ENCODE measurements around the gene SPSB1. TPM values are rescaled to one million over a fixed set of nuclear protein-coding genes. Genes with fewer than 3 reads are reported as not detected.

SPSB1 gene
- total RNA-seq, 2 donors from 2014 or later: 29.0 to 57.1 TPM

GRCh38 chr1:9388335-9389180 lies 95.9 kb downstream of the SPSB1 start:
- intact Hi-C loops (cut with DNase I): no loop called here
- Histone ChIP-seq H3K27ac (no peak overlapping the region), H3K9me3 (no peaks in the 10 kb centered on the region), H3K27me3 (replicated peaks; ENCODE audit: insufficient read depth) (no peaks in the 10 kb centered on the region), H3K4me1 (replicated peaks) (peaks cover 16% of the 10 kb centered on the region), H3K4me3 (no peak overlapping the region), H3K36me3 (no peaks in the 10 kb centered on the region)
- 61% methylated on average over 18 of the region's 18 CpGs for WGBS
- TF ChIP-seq POLR2AphosphoS5 (IDR thresholded peaks at IDR 0.05) (no peak), POLR2A (IDR thresholded peaks at IDR 0.05) (no peak), CTCF (IDR thresholded peaks at IDR 0.05) (no peak)
- DNase-seq (ENCODE audit: low spot score): no peak

DNA sequence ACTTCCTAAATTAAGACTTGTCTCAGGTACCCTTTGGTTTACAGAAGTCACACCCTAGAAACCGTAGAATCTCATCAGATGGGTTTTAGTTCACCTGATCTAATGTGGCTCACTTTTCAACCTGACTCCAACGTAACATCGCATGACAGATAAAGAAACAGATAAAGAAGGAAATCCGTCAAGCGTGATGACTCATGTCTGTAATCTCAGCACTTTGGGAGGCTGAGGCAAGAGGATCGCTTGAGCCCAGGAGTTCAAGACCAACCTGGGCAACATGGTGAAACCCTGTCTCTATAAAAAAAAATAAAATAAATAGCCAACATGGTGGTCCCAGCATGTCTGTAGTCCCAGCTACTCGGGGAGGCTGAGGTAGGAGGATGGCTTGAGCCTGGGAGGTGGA lies 97.3 kb downstream of the SPSB1 start:
- Histone ChIP-seq H3K4me1 (replicated peaks) (peaks cover 6% of the 10 kb centered on the region), H3K36me3 (no peaks in the 10 kb centered on the region), H3K27me3 (replicated peaks; ENCODE audit: insufficient read depth) (no peaks in the 10 kb centered on the region), H3K27ac (no peak overlapping the region), H3K4me3 (no peak overlapping the region), H3K9me3 (no peaks in the 10 kb centered on the region)
- intact Hi-C loops (cut with DNase I): no loop called here
- 84% methylated on average over 7 of the region's 7 CpGs for WGBS
- no peak for DNase-seq (ENCODE audit: low spot score)
- TF ChIP-seq POLR2A (IDR thresholded peaks at IDR 0.05): no peak
- no peak for TF ChIP-seq POLR2AphosphoS5 (IDR thresholded peaks at IDR 0.05)
- no peak for TF ChIP-seq CTCF (IDR thresholded peaks at IDR 0.05)

DNA sequence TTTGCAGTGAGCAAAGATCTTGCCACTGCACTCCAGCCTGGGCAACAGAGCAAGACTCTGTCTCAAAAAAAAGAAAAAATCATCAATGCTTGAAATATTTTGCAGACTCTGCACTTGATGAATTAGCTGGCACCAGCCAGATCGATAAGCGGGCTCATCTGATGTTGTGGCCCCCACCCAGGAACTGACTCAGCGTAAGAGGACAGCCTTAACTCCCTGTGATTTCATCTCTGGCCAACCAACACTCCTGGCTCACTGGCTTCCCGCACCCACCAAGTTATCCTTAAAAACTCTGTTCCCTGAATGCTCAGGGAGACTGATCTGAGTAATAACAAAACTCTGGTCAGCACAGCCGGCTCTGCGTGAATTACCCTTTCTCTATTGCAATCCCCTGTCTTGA lies 98.9 kb downstream of the SPSB1 start:
- no peak overlapping the region for H3K27ac ChIP-seq
- no peaks in the 10 kb centered on the region for H3K36me3 ChIP-seq
- H3K27me3 ChIP-seq (replicated peaks; ENCODE audit: insufficient read depth): no peaks in the 10 kb centered on the region
- no peak overlapping the region for H3K4me3 ChIP-seq
- 97% methylated on average over 6 of the region's 6 CpGs for WGBS
- no peak for TF ChIP-seq POLR2A (IDR thresholded peaks at IDR 0.05)
- no peak for TF ChIP-seq CTCF (IDR thresholded peaks at IDR 0.05)
- no peak for TF ChIP-seq POLR2AphosphoS5 (IDR thresholded peaks at IDR 0.05)
- DNase-seq (ENCODE audit: low spot score): no peak
- no peaks in the 10 kb centered on the region for H3K9me3 ChIP-seq
- no peaks in the 10 kb centered on the region for H3K4me1 ChIP-seq (replicated peaks)
- intact Hi-C loops (cut with DNase I): no loop called here

- TF ChIP-seq POLR2A (IDR thresholded peaks at IDR 0.05): no peak
- no peak for TF ChIP-seq POLR2AphosphoS5 (IDR thresholded peaks at IDR 0.05)
- no peak for TF ChIP-seq CTCF (IDR thresholded peaks at IDR 0.05)
- Histone ChIP-seq H3K4me1 (replicated peaks) (no peaks in the 10 kb centered on the region), H3K27me3 (replicated peaks; ENCODE audit: insufficient read depth) (no peaks in the 10 kb centered on the region), H3K9me3 (no peaks in the 10 kb centered on the region), H3K36me3 (no peaks in the 10 kb centered on the region), H3K4me3 (no peak overlapping the region), H3K27ac (no peak overlapping the region)
- intact Hi-C loops (cut with DNase I): no loop called here
- DNase-seq (ENCODE audit: low spot score): no peak
- WGBS: 87% methylated on average over 6 of the region's 6 CpGs
These were observed 101.3 kb downstream of the SPSB1 start for GRCh38 chr1:9394010-9394409.

DNA sequence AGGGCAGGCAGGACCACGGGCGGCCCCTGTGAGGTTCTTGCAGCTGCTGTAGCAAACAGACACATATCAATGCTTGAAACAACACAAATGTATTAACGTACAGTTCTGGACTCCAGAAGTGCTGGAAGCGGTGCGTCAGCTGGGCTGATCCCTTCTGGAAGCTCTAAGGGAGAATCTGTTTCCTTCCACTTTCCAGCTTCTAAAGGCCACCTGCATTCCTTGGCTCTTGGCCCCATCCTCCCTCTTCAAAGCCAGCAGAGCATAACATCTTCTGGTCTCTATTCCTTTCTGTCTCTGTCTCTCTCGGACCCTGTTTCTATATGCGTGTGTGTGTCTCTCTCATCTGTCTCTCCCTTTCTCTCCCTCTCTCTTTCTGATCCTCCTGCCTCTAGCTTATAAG lies 102.3 kb downstream of the SPSB1 start:
- WGBS: 91% methylated on average over 7 of the region's 7 CpGs
- intact Hi-C loops (cut with DNase I): no loop called here
- no peak for TF ChIP-seq POLR2A (IDR thresholded peaks at IDR 0.05)
- no peak for TF ChIP-seq POLR2AphosphoS5 (IDR thresholded peaks at IDR 0.05)
- no peak for TF ChIP-seq CTCF (IDR thresholded peaks at IDR 0.05)
- Histone ChIP-seq H3K4me3 (no peak overlapping the region), H3K9me3 (no peaks in the 10 kb centered on the region), H3K27ac (no peak overlapping the region), H3K27me3 (replicated peaks; ENCODE audit: insufficient read depth) (no peaks in the 10 kb centered on the region), H3K36me3 (no peaks in the 10 kb centered on the region), H3K4me1 (replicated peaks) (no peaks in the 10 kb centered on the region)
- no peak for DNase-seq (ENCODE audit: low spot score)

All from prostate gland (tissue), 2 donors.